Caco-2 (cell line): Measurements from ENCODE around the gene COMMD2. TPM values are rescaled to one million over a fixed set of nuclear protein-coding genes. Genes with fewer than 3 reads are reported as not detected.

Source experiments
- BruUV-seq: library from RNA; stranded (reverse); fragments of 400-500 nt; replicated peaks from 2 replicates; lab custom pipeline; 2021; lab: Mats Ljungman, UMichigan
- CTCF ChIA-PET: fragments of 300-600 bp; sonication (Branson Sonifier 250); formaldehyde crosslinking; loops from one replicate; lab custom pipeline; 2022; ENCODE audit warnings: antibody characterized with exemption; lab: Charles Lee
- POLR2A ChIA-PET: fragments of 300-600 bp; sonication (Branson Sonifier 250); formaldehyde crosslinking; loops from one replicate; lab custom pipeline; 2022; ENCODE audit warnings: antibody characterized with exemption; lab: Charles Lee
- DNase-seq, 2 experiments: peaks; one replicate each; pipeline versions ENCODE4 v3.0.0 to v3.0.0-alpha.2; 2020 to 2022
- H3K27me3 ChIP-seq: replicated peaks from 2 replicates; pipeline ENCODE4 v1.6.0; 2011; ENCODE audit warnings: low read length; ENCODE audit not compliant: control insufficient read depth, insufficient read depth
- H3K36me3 ChIP-seq: 2 replicates; pipeline ENCODE4 v1.5.1; 2011; ENCODE audit warnings: low read length; ENCODE audit not compliant: control insufficient read depth, insufficient read depth
- H3K4me1 ChIP-seq: fragments of 250-450 bp; sonication (Bioruptor Pico); 2 replicates; pipeline ENCODE4 v1.5.1; 2020; ENCODE audit warnings: mild to moderate bottlenecking
- H3K4me3 ChIP-seq: 2 replicates; pipeline ENCODE4 v1.5.1; 2011; ENCODE audit warnings: low read depth, mild to moderate bottlenecking, control low read depth, low read length
- H3K9me3 ChIP-seq: fragments of 250-450 bp; sonication (Bioruptor Pico); 2 replicates; pipeline ENCODE4 v1.5.1; 2020; ENCODE audit warnings: mild to moderate bottlenecking, moderate library complexity
- H3K27ac Mint-ChIP-seq: one replicate; pipeline ENCODE4 v1.8.0; 2022; ENCODE audit warnings: mixed read lengths; ENCODE audit not compliant: unreplicated experiment
- H3K27me3 Mint-ChIP-seq: one replicate; pipeline ENCODE4 v1.8.0; 2022; ENCODE audit warnings: mixed read lengths; ENCODE audit not compliant: insufficient read depth, unreplicated experiment
- H3K36me3 Mint-ChIP-seq: one replicate; pipeline ENCODE4 v1.8.0; 2022; ENCODE audit warnings: mild to moderate bottlenecking, mixed read lengths; ENCODE audit not compliant: insufficient read depth, unreplicated experiment
- H3K4me1 Mint-ChIP-seq: one replicate; pipeline ENCODE4 v1.8.0; 2022; ENCODE audit warnings: low read depth, mixed read lengths; ENCODE audit not compliant: unreplicated experiment
- H3K4me3 Mint-ChIP-seq: one replicate; pipeline ENCODE4 v1.8.0; 2022; ENCODE audit warnings: mild to moderate bottlenecking, moderate library complexity, mixed read lengths; ENCODE audit not compliant: unreplicated experiment
- H3K9me3 Mint-ChIP-seq: one replicate; pipeline ENCODE4 v1.8.0; 2022; ENCODE audit warnings: mixed read lengths; ENCODE audit not compliant: unreplicated experiment
- intact Hi-C: fragments of 100-400 bp; cut with micrococcal nuclease; formaldehyde crosslinking; loops from one replicate; pipeline ENCODE4 v1.10.0; 2022; ENCODE audit not compliant: unreplicated experiment
- total RNA-seq: library from RNA; stranded (reverse); gene quantifications from 2 replicates; pipeline ENCODE4 v1.2.3, GENCODE V29; 2022
- TF ChIP-seq, protein P1 (sequence below), 2 experiments: fragments of 200-600 bp in 1 of 2; IDR thresholded peaks; 1 replicate in 1 of 2; 2 replicates in 1 of 2; pipeline versions ENCODE4 v1.5.1 to v1.8.0; 2011 to 2022; ENCODE audit warnings: antibody characterized with exemption in 1 of 2, control low read depth in 1 of 2, inconsistent platforms in 1 of 2, low read depth in 1 of 2, low read length in 1 of 2, mild to moderate bottlenecking in 1 of 2, moderate library complexity in 1 of 2; ENCODE audit not compliant: insufficient read depth in 1 of 2, severe bottlenecking in 1 of 2, unreplicated experiment in 1 of 2

The COMMD2 gene
- total RNA-seq, 1 experiment from 2014 or later, result 42.6 TPM

DNA sequence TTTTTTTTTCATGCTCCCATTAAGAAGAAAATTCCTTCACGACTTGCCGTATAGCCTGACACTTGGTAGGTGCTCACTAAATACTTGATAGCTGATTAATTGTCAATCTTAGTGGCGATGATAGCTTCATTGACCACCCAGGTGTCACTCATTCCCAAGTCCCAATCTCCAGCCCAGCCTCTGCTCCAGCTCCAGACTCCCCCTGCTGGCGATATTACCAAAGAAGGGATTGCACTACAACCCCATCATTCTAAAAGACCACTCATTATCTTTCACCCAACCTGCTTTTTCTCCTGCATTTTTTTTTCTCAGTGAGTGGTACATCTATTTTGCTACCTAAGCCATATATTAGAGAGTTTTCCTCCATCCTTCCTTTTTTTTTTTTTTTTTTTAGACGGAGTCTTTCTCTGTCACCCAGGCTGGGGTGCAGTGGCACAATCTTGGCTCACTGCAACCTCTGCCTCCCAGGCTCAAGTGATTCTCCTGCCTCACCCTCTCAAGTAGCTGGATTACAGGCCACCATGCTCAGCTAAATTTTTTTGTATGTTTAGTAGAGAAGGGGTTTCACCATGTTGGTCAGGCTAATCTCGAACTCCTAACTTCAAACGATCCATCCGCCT, 19.5 kb upstream of the COMMD2 start:
- CTCF ChIA-PET, result interaction anchor here (0.5 to 2.6 kb wide), 7 partner anchors 10 to 269 kb away, joined by 3 to 21 read pairs (median 3); no protein-coding TSS in a partner anchor
- H3K9me3 Mint-ChIP-seq, result no peaks in the 10 kb centered on the region
- TF ChIP-seq, protein P1, sequence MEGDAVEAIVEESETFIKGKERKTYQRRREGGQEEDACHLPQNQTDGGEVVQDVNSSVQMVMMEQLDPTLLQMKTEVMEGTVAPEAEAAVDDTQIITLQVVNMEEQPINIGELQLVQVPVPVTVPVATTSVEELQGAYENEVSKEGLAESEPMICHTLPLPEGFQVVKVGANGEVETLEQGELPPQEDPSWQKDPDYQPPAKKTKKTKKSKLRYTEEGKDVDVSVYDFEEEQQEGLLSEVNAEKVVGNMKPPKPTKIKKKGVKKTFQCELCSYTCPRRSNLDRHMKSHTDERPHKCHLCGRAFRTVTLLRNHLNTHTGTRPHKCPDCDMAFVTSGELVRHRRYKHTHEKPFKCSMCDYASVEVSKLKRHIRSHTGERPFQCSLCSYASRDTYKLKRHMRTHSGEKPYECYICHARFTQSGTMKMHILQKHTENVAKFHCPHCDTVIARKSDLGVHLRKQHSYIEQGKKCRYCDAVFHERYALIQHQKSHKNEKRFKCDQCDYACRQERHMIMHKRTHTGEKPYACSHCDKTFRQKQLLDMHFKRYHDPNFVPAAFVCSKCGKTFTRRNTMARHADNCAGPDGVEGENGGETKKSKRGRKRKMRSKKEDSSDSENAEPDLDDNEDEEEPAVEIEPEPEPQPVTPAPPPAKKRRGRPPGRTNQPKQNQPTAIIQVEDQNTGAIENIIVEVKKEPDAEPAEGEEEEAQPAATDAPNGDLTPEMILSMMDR (IDR thresholded peaks at IDR 0.05; ENCODE audit: insufficient read depth in 1 of 2, low read depth in 1 of 2, low read length in 1 of 2, severe bottlenecking in 1 of 2, unreplicated experiment in 1 of 2), result peak; percentile 83 to 84
- no peaks in the 10 kb centered on the region for H3K9me3 ChIP-seq
- no peak overlapping the region for H3K4me3 Mint-ChIP-seq
- H3K27me3 ChIP-seq, result no peaks in the 10 kb centered on the region
- DNase-seq, result peak; percentile 45 to 70
- POLR2A ChIA-PET, result no interaction called here
- no peak overlapping the region for H3K4me3 ChIP-seq
- BruUV-seq, result no TSS peak
- peaks cover 11% of the 10 kb centered on the region; the same call in 1 of the 2 replicates for H3K4me1 ChIP-seq
- no peaks in the 10 kb centered on the region for H3K27me3 Mint-ChIP-seq
- intact Hi-C loops, result loop anchor here (5.0 kb wide), 1 partner anchor 259 kb away; no protein-coding TSS in a partner anchor
- H3K27ac Mint-ChIP-seq, result no peak overlapping the region
- peaks cover 14% of the 10 kb centered on the region for H3K4me1 Mint-ChIP-seq
- H3K36me3 ChIP-seq, result no peaks in the 10 kb centered on the region
- H3K36me3 Mint-ChIP-seq, result no peaks in the 10 kb centered on the region

DNA sequence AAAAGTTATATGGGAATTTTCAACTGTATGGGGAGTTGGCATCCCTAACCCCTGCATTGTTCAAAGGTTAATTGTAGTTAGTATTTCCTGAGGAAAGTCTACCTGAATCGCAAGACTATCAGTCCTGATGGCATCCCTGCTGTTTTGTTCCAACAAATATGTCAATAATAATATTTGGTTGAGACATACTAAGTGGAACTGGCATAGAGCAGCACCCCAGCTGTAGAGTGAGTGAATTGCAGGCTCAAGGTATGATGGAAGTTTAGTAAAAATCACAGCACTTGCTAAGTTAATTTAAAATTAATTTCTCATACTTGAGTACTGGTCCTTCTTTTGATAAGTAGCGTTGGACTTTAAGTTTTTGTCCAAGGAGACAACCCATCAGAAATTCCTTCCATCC, 18.0 kb upstream of the COMMD2 start:
- DNase-seq, result no peak
- no peak overlapping the region for H3K4me3 ChIP-seq
- no peak overlapping the region for H3K27ac Mint-ChIP-seq
- intact Hi-C loops, result loop anchor here (5.0 kb wide), 1 partner anchor 258 kb away; no protein-coding TSS in a partner anchor
- no peaks in the 10 kb centered on the region for H3K27me3 ChIP-seq
- no peaks in the 10 kb centered on the region for H3K27me3 Mint-ChIP-seq
- H3K9me3 ChIP-seq, result no peaks in the 10 kb centered on the region
- TF ChIP-seq, protein P1 (IDR thresholded peaks at IDR 0.05; ENCODE audit: insufficient read depth in 1 of 2, low read depth in 1 of 2, low read length in 1 of 2, severe bottlenecking in 1 of 2, unreplicated experiment in 1 of 2), result no peak
- H3K4me1 ChIP-seq, result 0 out of 2 replicates have a peak, but pooled peaks cover 6% of the 10 kb centered on the region
- BruUV-seq, result no TSS peak
- H3K36me3 Mint-ChIP-seq, result no peaks in the 10 kb centered on the region
- H3K4me1 Mint-ChIP-seq, result peaks cover 6% of the 10 kb centered on the region
- no peaks in the 10 kb centered on the region for H3K9me3 Mint-ChIP-seq
- no peak overlapping the region for H3K4me3 Mint-ChIP-seq
- ChIA-PET CTCF (interaction anchor here (2.6 kb wide), 1 partner anchor 39 kb away, joined by 21 read pairs; no protein-coding TSS in a partner anchor), POLR2A (no interaction called here)
- H3K36me3 ChIP-seq, result no peaks in the 10 kb centered on the region

DNA sequence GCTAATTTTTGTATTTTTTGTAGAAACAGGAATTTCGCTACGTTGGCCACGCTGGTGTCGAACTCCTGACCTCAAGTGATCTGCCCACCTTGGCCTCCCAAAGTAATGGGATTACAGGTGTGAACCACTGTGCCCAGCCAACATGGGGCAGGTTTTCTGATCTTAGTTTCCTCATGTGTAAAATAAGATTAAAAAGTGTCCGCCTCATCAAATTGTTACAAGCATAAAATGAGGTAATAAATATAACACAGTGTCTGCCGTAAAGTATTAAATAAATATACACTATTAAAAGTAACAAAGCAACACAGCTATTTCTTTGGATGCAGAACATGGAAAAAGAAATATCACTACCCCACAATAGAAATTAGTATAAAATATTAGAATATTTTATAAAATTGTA, 16.4 kb upstream of the COMMD2 start:
- Histone ChIP-seq H3K27me3 (no peaks in the 10 kb centered on the region), H3K9me3 (no peaks in the 10 kb centered on the region), H3K36me3 (no peaks in the 10 kb centered on the region), H3K4me1 (peaks cover 9% of the 10 kb centered on the region), H3K4me3 (no peak overlapping the region)
- intact Hi-C loops, result no loop called here
- ChIA-PET CTCF (no interaction called here), POLR2A (no interaction called here)
- BruUV-seq, result no TSS peak
- H3K4me3 Mint-ChIP-seq, result no peak overlapping the region
- no peaks in the 10 kb centered on the region for H3K9me3 Mint-ChIP-seq
- H3K36me3 Mint-ChIP-seq, result no peaks in the 10 kb centered on the region
- peaks cover 6% of the 10 kb centered on the region for H3K4me1 Mint-ChIP-seq
- peaks cover 3% of the 10 kb centered on the region for H3K27me3 Mint-ChIP-seq
- no peak overlapping the region for H3K27ac Mint-ChIP-seq
- TF ChIP-seq, protein P1 (IDR thresholded peaks at IDR 0.05; ENCODE audit: insufficient read depth in 1 of 2, low read depth in 1 of 2, low read length in 1 of 2, severe bottlenecking in 1 of 2, unreplicated experiment in 1 of 2), result no peak
- no peak for DNase-seq
